ENCODE results near the gene FOXN1.
"Not testable (repeated sequence)": the region's sequence is repeated elsewhere in the genome, so short reads cannot be mapped to it uniquely, and the experiment has no call there.

DNA sequence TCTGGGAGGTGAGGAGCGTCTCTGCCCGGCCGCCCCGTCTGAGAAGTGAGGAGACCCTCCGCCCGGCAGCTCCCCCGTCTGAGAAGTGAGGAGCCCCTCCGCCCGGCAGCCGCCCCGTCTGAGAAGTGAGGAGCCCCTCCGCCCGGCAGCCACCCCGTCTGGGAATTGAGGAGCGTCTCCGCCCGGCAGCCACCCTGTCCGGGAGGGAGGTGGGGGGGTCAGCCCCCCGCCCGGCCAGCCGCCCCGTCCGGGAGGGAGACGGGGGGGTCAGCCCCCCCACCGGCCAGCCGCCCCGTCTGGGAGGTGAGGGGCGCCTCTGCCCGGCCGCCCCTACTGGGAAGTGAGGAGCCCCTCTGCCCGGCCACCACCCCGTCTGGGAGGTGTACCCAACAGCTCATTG is 47.3 kb upstream of the FOXN1 start:
- not testable (repeated sequence) for TF ChIP-seq POLR2A, POLR2AphosphoS5 (IDR thresholded peaks at IDR 0.05)
- TF ChIP-seq, protein P1, sequence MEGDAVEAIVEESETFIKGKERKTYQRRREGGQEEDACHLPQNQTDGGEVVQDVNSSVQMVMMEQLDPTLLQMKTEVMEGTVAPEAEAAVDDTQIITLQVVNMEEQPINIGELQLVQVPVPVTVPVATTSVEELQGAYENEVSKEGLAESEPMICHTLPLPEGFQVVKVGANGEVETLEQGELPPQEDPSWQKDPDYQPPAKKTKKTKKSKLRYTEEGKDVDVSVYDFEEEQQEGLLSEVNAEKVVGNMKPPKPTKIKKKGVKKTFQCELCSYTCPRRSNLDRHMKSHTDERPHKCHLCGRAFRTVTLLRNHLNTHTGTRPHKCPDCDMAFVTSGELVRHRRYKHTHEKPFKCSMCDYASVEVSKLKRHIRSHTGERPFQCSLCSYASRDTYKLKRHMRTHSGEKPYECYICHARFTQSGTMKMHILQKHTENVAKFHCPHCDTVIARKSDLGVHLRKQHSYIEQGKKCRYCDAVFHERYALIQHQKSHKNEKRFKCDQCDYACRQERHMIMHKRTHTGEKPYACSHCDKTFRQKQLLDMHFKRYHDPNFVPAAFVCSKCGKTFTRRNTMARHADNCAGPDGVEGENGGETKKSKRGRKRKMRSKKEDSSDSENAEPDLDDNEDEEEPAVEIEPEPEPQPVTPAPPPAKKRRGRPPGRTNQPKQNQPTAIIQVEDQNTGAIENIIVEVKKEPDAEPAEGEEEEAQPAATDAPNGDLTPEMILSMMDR (IDR thresholded peaks at IDR 0.05) = not testable (repeated sequence)
